K562 (cell line): Measurements from ENCODE around the gene RMP24.
A peak's percentile ranks its signal among the peaks of the same experiment; 100 is the strongest.

ENCODE experiments used
- ATAC-seq: fragments of 200-7000 bp; cut with Tn5 transposase; 3 replicates; pipeline ENCODE4 v1.9.1; 2020; ENCODE audit warnings: moderate library complexity
- BruUV-seq: library from RNA; stranded (reverse); fragments of 400-500 nt; replicated peaks from 2 replicates; lab custom pipeline; 2021; lab: Mats Ljungman, UMichigan
- CTCF ChIA-PET: fragments of 300-600 bp; formaldehyde crosslinking; extraction: SDS; loops from one replicate; lab custom pipeline; 2021; ENCODE audit warnings: low intra/inter-chr PET ratio; lab: Yijun Ruan, JAX
- POLR2A ChIA-PET: fragments of 300-600, 350-650 bp; sonication (Branson Sonifier 250); formaldehyde crosslinking; extraction: SDS; loops from one replicate; lab custom pipeline; 2021; ENCODE audit warnings: antibody characterized with exemption, inconsistent platforms; lab: Yijun Ruan, JAX
- DNase-seq, 4 experiments: peaks; one replicate each; pipeline versions ENCODE4 v3.0.0 to v3.0.0-alpha.2; 2011 to 2018; ENCODE audit warnings: low spot score in 3 of 4, mixed read lengths in 3 of 4; ENCODE audit errors: extremely low read depth in 1 of 4
- FAIRE-seq: peaks from 2 replicates; lab custom pipeline; 2011; peaks lifted over from hg19 to GRCh38; lab: Jason Lieb, UNC
- H2AFZ ChIP-seq: 2 replicates; pipeline ENCODE4 v1.6.0; 2011; ENCODE audit warnings: low read depth, low read length, control low read depth, inconsistent platforms
- H3K27ac ChIP-seq: fragments of 200-600 bp; 3 replicates; pipeline ENCODE4 v1.8.0; 2011; ENCODE audit warnings: low read depth, mild to moderate bottlenecking, control low read depth, inconsistent platforms, low read length, moderate library complexity, mixed read lengths; ENCODE audit errors: extremely low read depth
- H3K27me3 ChIP-seq, 2 experiments: fragments of 300-600 bp in 1 of 2; 2 replicates in 1 of 2; 3 replicates in 1 of 2; pipeline versions ENCODE4 v1.6.0 to v1.8.0; 2011; ENCODE audit warnings: inconsistent platforms in 2 of 2, low read length in 2 of 2, mild to moderate bottlenecking in 1 of 2, mixed read lengths in 1 of 2, moderate library complexity in 1 of 2; ENCODE audit not compliant: control insufficient read depth in 2 of 2, insufficient read depth in 2 of 2
- H3K36me3 ChIP-seq: fragments of 300-600 bp; 3 replicates; pipeline ENCODE4 v1.8.0; 2011; ENCODE audit warnings: mild to moderate bottlenecking, low read length, inconsistent platforms; ENCODE audit not compliant: control insufficient read depth, insufficient read depth
- H3K4me1 ChIP-seq, 2 experiments: fragments of 200-600 bp in 1 of 2; replicated peaks in 1 of 2; 2 replicates in 1 of 2; 3 replicates in 1 of 2; pipeline versions ENCODE4 v1.5.1 to v1.8.0; 2011; ENCODE audit warnings: inconsistent platforms in 2 of 2, low read length in 2 of 2, mild to moderate bottlenecking in 1 of 2, mixed read lengths in 1 of 2, moderate library complexity in 1 of 2; ENCODE audit not compliant: control insufficient read depth in 2 of 2, insufficient read depth in 2 of 2
- H3K4me2 ChIP-seq: 2 replicates; pipeline ENCODE4 v1.6.1; 2011; ENCODE audit warnings: low read length, control low read depth, inconsistent platforms, mixed read lengths; ENCODE audit not compliant: insufficient read depth
- H3K4me3 ChIP-seq: fragments of 200-600 bp; sonication (generic), shearing (Covaris generic); 2 replicates; pipeline ENCODE4 v1.5.1; 2016; ENCODE audit warnings: control low read depth, inconsistent platforms
- H3K79me2 ChIP-seq: fragments of 200-600 bp; 3 replicates; pipeline ENCODE4 v1.8.0; 2011; ENCODE audit warnings: low read length, inconsistent platforms; ENCODE audit not compliant: control insufficient read depth, insufficient read depth
- H3K9ac ChIP-seq, 2 experiments: 2 replicates each; pipeline versions ENCODE4 v1.6.0 to v1.6.1; 2011; ENCODE audit warnings: low read depth in 2 of 2, low read length in 2 of 2, control low read depth in 1 of 2, inconsistent platforms in 1 of 2, mild to moderate bottlenecking in 1 of 2, mixed read lengths in 1 of 2; ENCODE audit not compliant: insufficient read depth in 1 of 2
- H3K9me1 ChIP-seq: one replicate; pipeline ENCODE4 v1.6.0; 2011; ENCODE audit warnings: inconsistent platforms, mild to moderate bottlenecking, low read length, moderate library complexity; ENCODE audit not compliant: control insufficient read depth, insufficient read depth
- H3K9me3 ChIP-seq: replicated peaks from 2 replicates; pipeline ENCODE4 v1.5.1; 2011; ENCODE audit warnings: low read depth, low read length, inconsistent platforms; ENCODE audit not compliant: control insufficient read depth, insufficient read depth
- H4K20me1 ChIP-seq: replicated peaks from 2 replicates; pipeline ENCODE4 v1.6.1; 2011; ENCODE audit warnings: low read length, inconsistent platforms, mixed read lengths; ENCODE audit not compliant: control insufficient read depth, insufficient read depth
- C11orf30 ChIP-seq: fragments of 450-650 bp; IDR thresholded peaks from 2 replicates; pipeline ENCODE4 v1.6.1; 2016; ENCODE audit warnings: low read depth, mild to moderate bottlenecking
- EP300 ChIP-seq: IDR thresholded peaks from 2 replicates; pipeline ENCODE4 v1.6.1; 2012; ENCODE audit warnings: low read length, improper control_type of control experiment
- GATAD2A ChIP-seq: fragments of 450-650 bp; IDR thresholded peaks from 2 replicates; pipeline ENCODE4 v1.6.1; 2017
- KDM1A ChIP-seq, 2 experiments: fragments of 450-650 bp; IDR thresholded peaks; 2 replicates each; pipeline ENCODE4 v1.6.1; 2016; ENCODE audit warnings: mild to moderate bottlenecking in 2 of 2
- MAFF ChIP-seq: IDR thresholded peaks from 2 replicates; pipeline ENCODE4 v1.6.1; 2012; ENCODE audit warnings: low read length, improper control_type of control experiment
- MAFG ChIP-seq: fragments of 450-650 bp; conservative IDR thresholded peaks from 2 replicates; pipeline ENCODE4 v1.6.1; 2016; ENCODE audit warnings: missing genetic modification characterization, missing compliant biosample characterization
- MAFK ChIP-seq: IDR thresholded peaks from 2 replicates; pipeline ENCODE4 v1.6.1; 2011; ENCODE audit warnings: low read length, improper control_type of control experiment
- NFE2 ChIP-seq: IDR thresholded peaks from 2 replicates; pipeline ENCODE4 v1.6.1; 2014; ENCODE audit warnings: antibody characterized with exemption, low read depth
- POLR3A ChIP-seq: IDR thresholded peaks from 2 replicates; pipeline ENCODE4 v1.6.1; 2011; ENCODE audit warnings: borderline replicate concordance, mild to moderate bottlenecking, moderate library complexity; ENCODE audit not compliant: insufficient read length, insufficient read depth; ENCODE audit errors: extremely low read depth
- RBM34 ChIP-seq: fragments of 200-400 bp; formaldehyde crosslinking; IDR thresholded peaks from 2 replicates; pipeline ENCODE4 v1.6.1; 2018; ENCODE audit warnings: low read length, borderline replicate concordance; ENCODE audit not compliant: insufficient read depth
- ZNF124 ChIP-seq: sonication (generic); formaldehyde crosslinking; IDR thresholded peaks from 2 replicates; pipeline ENCODE4 v1.8.1; 2022; ENCODE audit warnings: missing genetic modification reagents
- ZNF232 ChIP-seq: sonication (generic); formaldehyde crosslinking; IDR thresholded peaks from 2 replicates; pipeline ENCODE4 v1.8.0; 2022; ENCODE audit warnings: mild to moderate bottlenecking, missing genetic modification reagents
- ZNF316 ChIP-seq: fragments of 450-650 bp; IDR thresholded peaks from 2 replicates; pipeline ENCODE4 v1.6.1; 2016
- ZNF778 ChIP-seq: fragments of 450-650 bp; formaldehyde crosslinking; IDR thresholded peaks from 2 replicates; pipeline ENCODE4 v1.4.0; 2020; ENCODE audit warnings: mild to moderate bottlenecking, moderate library complexity
- WGBS: fragments of 100-300 bp; shearing (Covaris generic); methylation state at CpG from one replicate; pipeline ENCODE4 v1.1.6; 2016; ENCODE audit warnings: low coverage, mixed read lengths; ENCODE audit not compliant: insufficient coverage; ENCODE audit errors: missing lambda C conversion rate; 5-methylcytosine and 5-hydroxymethylcytosine counted together
- in situ Hi-C: fragments of 300-500 bp; cut with MboI; formaldehyde crosslinking; loops from 4 replicates; pipeline ENCODE4 v1.15.0; 2018; ENCODE audit warnings: inconsistent platforms, mixed read lengths
- intact Hi-C: fragments of 100-400 bp; cut with micrococcal nuclease; formaldehyde crosslinking; loops from 2 replicates; pipeline ENCODE4 v1.14.2; 2022
- TF ChIP-seq, protein P1 (sequence below): sonication (generic); formaldehyde crosslinking; IDR thresholded peaks from 2 replicates; pipeline ENCODE4 v1.8.0; 2023; ENCODE audit warnings: mild to moderate bottlenecking, missing genetic modification reagents
- TF ChIP-seq, protein P2 (sequence below): fragments of 250-450 bp; sonication (Bioruptor Pico); IDR thresholded peaks from 2 replicates; pipeline ENCODE4 v1.8.0; 2022; ENCODE audit warnings: moderate library complexity, mild to moderate bottlenecking, inconsistent platforms
- TF ChIP-seq, protein P3 (sequence below): fragments of 450-650 bp; IDR thresholded peaks from 2 replicates; pipeline ENCODE4 v1.6.1; 2016

RMP24 gene

DNA sequence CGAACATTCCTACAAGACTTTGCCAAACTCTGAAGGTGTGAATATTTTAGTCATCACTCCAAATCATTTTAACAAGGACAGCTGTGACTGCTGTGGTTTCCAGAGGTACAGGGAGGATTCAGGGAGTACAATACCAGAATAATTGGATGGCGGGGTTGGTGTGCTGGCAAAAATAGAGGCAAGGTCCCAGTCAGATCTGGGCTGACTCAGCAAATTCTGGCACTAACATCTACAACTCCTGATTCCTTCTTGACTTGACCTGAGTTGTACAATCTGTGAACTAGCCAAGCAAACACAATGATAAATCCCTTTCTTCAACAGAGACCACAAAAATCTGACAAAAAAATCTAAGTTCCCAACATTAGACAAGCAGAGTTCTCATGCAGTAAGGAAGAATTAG is 40.4 kb downstream of the RMP24 start:
- no peaks in the 10 kb centered on the region for H3K4me1 ChIP-seq
- no peak for FAIRE-seq
- H3K36me3 ChIP-seq = no peaks in the 10 kb centered on the region
- no peak for ATAC-seq
- H3K9me3 ChIP-seq = no peaks in the 10 kb centered on the region
- H3K4me2 ChIP-seq = no peak overlapping the region
- WGBS = 94% methylated on average over 2 of the region's 2 CpGs
- no peak overlapping the region for H3K9ac ChIP-seq
- H3K9me1 ChIP-seq = no peaks in the 10 kb centered on the region
- H4K20me1 ChIP-seq = no peaks in the 10 kb centered on the region
- TF ChIP-seq C11orf30 = peak; percentile 93
- no peak for TF ChIP-seq ZNF124 (CRISPR knock-in tag)
- TF ChIP-seq, protein P1, sequence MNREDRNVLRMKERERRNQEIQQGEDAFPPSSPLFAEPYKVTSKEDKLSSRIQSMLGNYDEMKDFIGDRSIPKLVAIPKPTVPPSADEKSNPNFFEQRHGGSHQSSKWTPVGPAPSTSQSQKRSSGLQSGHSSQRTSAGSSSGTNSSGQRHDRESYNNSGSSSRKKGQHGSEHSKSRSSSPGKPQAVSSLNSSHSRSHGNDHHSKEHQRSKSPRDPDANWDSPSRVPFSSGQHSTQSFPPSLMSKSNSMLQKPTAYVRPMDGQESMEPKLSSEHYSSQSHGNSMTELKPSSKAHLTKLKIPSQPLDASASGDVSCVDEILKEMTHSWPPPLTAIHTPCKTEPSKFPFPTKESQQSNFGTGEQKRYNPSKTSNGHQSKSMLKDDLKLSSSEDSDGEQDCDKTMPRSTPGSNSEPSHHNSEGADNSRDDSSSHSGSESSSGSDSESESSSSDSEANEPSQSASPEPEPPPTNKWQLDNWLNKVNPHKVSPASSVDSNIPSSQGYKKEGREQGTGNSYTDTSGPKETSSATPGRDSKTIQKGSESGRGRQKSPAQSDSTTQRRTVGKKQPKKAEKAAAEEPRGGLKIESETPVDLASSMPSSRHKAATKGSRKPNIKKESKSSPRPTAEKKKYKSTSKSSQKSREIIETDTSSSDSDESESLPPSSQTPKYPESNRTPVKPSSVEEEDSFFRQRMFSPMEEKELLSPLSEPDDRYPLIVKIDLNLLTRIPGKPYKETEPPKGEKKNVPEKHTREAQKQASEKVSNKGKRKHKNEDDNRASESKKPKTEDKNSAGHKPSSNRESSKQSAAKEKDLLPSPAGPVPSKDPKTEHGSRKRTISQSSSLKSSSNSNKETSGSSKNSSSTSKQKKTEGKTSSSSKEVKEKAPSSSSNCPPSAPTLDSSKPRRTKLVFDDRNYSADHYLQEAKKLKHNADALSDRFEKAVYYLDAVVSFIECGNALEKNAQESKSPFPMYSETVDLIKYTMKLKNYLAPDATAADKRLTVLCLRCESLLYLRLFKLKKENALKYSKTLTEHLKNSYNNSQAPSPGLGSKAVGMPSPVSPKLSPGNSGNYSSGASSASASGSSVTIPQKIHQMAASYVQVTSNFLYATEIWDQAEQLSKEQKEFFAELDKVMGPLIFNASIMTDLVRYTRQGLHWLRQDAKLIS (CRISPR knock-in tag) = no peak
- no peak for TF ChIP-seq GATAD2A
- TF ChIP-seq, protein P2, sequence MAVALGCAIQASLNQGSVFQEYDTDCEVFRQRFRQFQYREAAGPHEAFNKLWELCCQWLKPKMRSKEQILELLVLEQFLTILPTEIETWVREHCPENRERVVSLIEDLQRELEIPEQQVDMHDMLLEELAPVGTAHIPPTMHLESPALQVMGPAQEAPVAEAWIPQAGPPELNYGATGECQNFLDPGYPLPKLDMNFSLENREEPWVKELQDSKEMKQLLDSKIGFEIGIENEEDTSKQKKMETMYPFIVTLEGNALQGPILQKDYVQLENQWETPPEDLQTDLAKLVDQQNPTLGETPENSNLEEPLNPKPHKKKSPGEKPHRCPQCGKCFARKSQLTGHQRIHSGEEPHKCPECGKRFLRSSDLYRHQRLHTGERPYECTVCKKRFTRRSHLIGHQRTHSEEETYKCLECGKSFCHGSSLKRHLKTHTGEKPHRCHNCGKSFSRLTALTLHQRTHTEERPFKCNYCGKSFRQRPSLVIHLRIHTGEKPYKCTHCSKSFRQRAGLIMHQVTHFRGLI (CRISPR knock-in tag) = no peak
- TF ChIP-seq POLR3A = no peak
- TF ChIP-seq ZNF778 (CRISPR knock-in tag) = no peak
- peak; percentile 93 for TF ChIP-seq MAFK
- TF ChIP-seq, protein P3, sequence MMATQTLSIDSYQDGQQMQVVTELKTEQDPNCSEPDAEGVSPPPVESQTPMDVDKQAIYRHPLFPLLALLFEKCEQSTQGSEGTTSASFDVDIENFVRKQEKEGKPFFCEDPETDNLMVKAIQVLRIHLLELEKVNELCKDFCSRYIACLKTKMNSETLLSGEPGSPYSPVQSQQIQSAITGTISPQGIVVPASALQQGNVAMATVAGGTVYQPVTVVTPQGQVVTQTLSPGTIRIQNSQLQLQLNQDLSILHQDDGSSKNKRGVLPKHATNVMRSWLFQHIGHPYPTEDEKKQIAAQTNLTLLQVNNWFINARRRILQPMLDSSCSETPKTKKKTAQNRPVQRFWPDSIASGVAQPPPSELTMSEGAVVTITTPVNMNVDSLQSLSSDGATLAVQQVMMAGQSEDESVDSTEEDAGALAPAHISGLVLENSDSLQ = no peak
- no peak for TF ChIP-seq RBM34
- peak; percentile 94 for TF ChIP-seq MAFF
- peak; percentile 73 for TF ChIP-seq NFE2
- no peak for TF ChIP-seq ZNF232 (CRISPR knock-in tag)
- peak in 1 of 2 experiments; percentile 39; a peak in 1 of 4 replicates for TF ChIP-seq KDM1A (IDR thresholded peaks at IDR 0.05)
- peak; percentile 97 for TF ChIP-seq ZNF316
- no peak for TF ChIP-seq EP300
- peak; percentile 92 for TF ChIP-seq MAFG (tag)
- H3K79me2 ChIP-seq = no peaks in the 10 kb centered on the region
- DNase-seq = no peak
- BruUV-seq = no TSS peak
- in situ Hi-C loops = no loop called here
- no peak overlapping the region for H3K4me3 ChIP-seq
- no peaks in the 10 kb centered on the region for H3K27me3 ChIP-seq
- POLR2A ChIA-PET = no interaction called here
- no peak overlapping the region for H3K27ac ChIP-seq
- intact Hi-C loops = no loop called here
- H2AFZ ChIP-seq = no peak overlapping the region
- CTCF ChIA-PET = no interaction called here
